Tibial artery (tissue), 4 donors: Measurements from ENCODE around the gene OTX1.

Experiments used
- DNase-seq, 2 donors: peaks; one replicate each; pipeline ENCODE4 v3.0.0-alpha.2; 2019
- H3K27ac ChIP-seq, 2 donors: fragments of 200-600 bp; sonication (generic) in 1 of 2; 1 replicate in 1 of 2; 2 replicates in 1 of 2; pipeline ENCODE4 v1.5.1; 2018 to 2019; ENCODE audit warnings: mild to moderate bottlenecking in 1 of 2
- H3K27me3 ChIP-seq, 2 donors: fragments of 200-600 bp; sonication (generic) in 1 of 2; one replicate each; pipeline versions ENCODE4 v1.5.1 to v1.6.0; 2016 to 2019
- H3K36me3 ChIP-seq, 3 donors: fragments of 200-600 bp; sonication (generic) in 2 of 3; one replicate each; pipeline ENCODE4 v1.5.1; 2016 to 2019; ENCODE audit warnings: mild to moderate bottlenecking in 2 of 3
- H3K4me1 ChIP-seq, 4 donors: fragments of 200-600 bp; sonication (generic) in 2 of 4; 1 replicate in 3 of 4; 2 replicates in 1 of 4; pipeline ENCODE4 v1.5.1; 2016 to 2019
- H3K4me3 ChIP-seq, 2 donors: fragments of 200-600 bp; sonication (generic) in 1 of 2; 1 replicate in 1 of 2; 2 replicates in 1 of 2; pipeline ENCODE4 v1.5.1; 2018 to 2019; ENCODE audit warnings: mild to moderate bottlenecking in 2 of 2
- H3K9me3 ChIP-seq, 3 donors: fragments of 200-600 bp; sonication (generic) in 1 of 3; one replicate each; pipeline ENCODE4 v1.5.1; 2016 to 2019
- intact Hi-C: fragments of 100-400 bp; cut with DNase I; formaldehyde crosslinking; loops from one replicate; pipeline ENCODE4 v1.15.0; 2023; ENCODE audit warnings: low total_unique reads
- TF ChIP-seq, protein P1 (sequence below), 2 experiments: fragments of 200-600 bp in 1 of 2; fragments of 450-650 bp in 1 of 2; IDR thresholded peaks; one replicate each; pipeline ENCODE4 v1.5.1; 2017 to 2019; ENCODE audit warnings: antibody characterized with exemption in 2 of 2, mild to moderate bottlenecking in 1 of 2, moderate library complexity in 1 of 2

The OTX1 gene

DNA sequence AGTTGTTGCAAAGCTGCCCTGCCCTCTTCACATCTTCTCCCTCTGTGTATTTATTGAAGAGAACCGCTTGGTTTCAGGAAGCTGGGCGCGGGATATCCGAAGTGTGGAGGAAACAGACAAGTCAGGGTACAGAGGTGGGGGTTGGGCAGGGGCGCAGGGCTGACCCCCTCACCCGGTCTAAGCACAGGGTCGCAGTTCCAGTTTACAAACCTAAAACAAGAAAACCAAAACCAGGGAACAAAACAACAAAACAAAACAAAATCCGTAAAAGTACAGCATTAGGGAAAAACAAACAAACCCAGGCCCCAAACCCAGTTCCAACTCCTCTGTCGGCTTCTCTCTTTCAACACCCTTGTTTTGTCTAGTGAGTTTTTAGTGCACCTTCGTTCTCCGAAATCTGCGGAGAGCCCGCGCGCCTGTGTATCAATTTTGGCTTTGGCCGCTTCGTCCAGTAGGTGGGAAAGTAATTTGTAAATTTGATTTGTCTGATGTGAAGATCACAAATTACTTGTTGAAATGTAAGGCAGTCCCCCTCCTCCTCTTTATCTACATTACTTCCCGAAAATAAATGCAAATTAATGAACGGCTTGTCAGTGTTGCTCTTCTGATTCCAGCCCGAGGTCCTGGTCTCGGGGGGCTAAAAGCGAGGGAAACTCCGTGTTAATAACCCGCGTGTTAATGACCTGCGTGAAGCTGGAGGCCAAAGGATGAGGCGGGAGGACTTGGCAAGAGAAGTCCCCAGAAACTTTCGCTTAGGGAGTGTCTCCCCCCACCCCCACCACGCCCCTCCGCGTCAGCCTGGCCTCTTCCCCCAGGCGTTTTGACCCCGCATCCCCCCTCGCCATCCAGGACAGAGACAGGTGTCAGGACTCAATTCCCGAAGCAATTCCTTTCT, 6.9 kb downstream of the OTX1 start:
- Histone ChIP-seq H3K4me3 (no peak overlapping the region), H3K27ac (no peak overlapping the region), H3K4me1 (peaks cover 0 to 57% (median 44%) of the 10 kb centered on the region in 4 donors), H3K9me3 (peaks cover 0 to 5% (median 4%) of the 10 kb centered on the region in 3 donors), H3K27me3 (peaks cover 12 to 100% of the 10 kb centered on the region in 2 donors), H3K36me3 (no peaks in the 10 kb centered on the region)
- no peak for DNase-seq
- intact Hi-C loops: no loop called here
- TF ChIP-seq, protein P1, sequence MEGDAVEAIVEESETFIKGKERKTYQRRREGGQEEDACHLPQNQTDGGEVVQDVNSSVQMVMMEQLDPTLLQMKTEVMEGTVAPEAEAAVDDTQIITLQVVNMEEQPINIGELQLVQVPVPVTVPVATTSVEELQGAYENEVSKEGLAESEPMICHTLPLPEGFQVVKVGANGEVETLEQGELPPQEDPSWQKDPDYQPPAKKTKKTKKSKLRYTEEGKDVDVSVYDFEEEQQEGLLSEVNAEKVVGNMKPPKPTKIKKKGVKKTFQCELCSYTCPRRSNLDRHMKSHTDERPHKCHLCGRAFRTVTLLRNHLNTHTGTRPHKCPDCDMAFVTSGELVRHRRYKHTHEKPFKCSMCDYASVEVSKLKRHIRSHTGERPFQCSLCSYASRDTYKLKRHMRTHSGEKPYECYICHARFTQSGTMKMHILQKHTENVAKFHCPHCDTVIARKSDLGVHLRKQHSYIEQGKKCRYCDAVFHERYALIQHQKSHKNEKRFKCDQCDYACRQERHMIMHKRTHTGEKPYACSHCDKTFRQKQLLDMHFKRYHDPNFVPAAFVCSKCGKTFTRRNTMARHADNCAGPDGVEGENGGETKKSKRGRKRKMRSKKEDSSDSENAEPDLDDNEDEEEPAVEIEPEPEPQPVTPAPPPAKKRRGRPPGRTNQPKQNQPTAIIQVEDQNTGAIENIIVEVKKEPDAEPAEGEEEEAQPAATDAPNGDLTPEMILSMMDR (IDR thresholded peaks at IDR 0.05): no peak

DNA sequence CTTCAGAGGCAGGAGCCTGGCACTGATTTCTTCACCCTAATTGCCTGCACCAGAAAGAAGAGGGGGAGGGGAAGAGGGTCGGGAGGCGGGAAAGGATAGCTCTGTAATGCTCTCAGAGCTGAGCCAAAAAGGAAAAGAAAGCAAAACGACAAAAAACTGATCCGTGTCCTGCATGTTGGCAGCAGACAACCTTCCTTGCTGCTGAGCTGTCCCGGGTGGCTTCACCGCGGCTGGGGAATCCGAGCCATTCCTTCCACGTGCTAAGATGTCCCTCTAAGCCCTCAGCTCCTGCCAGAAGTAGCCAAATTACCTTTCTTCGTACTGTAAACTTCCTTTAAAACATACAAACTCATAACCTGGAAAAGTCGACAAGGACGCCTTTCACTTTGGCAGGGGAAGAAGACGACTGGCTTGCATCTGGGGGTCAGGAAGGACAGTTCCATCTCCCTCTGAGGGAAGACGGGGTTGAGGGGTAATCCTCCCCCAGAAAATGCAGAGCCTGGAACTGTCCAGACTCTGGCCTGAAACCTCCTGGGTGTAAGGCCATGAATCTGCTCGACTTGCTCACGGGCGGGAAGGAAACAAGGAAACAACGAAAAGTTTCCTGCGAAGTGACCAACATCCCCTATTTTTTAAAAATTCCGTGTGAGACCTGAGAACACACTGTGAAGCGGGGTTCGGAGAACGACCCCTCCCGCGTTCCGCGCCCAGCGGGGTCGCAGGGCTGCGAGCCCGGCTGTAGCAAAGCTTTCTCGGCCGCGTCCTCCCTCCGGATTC, 7.7 kb downstream of the OTX1 start:
- peaks cover 0 to 57% (median 44%) of the 10 kb centered on the region in 4 donors for H3K4me1 ChIP-seq
- intact Hi-C loops: no loop called here
- DNase-seq: no peak
- H3K36me3 ChIP-seq: no peaks in the 10 kb centered on the region
- H3K27ac ChIP-seq: no peak overlapping the region
- H3K27me3 ChIP-seq: peaks cover 12 to 96% of the 10 kb centered on the region in 2 donors
- H3K9me3 ChIP-seq: peaks cover 0 to 5% (median 4%) of the 10 kb centered on the region in 3 donors
- TF ChIP-seq, protein P1 (IDR thresholded peaks at IDR 0.05): no peak
- H3K4me3 ChIP-seq: peak overlapping the region in 1 of 2 donors; percentile 11

DNA sequence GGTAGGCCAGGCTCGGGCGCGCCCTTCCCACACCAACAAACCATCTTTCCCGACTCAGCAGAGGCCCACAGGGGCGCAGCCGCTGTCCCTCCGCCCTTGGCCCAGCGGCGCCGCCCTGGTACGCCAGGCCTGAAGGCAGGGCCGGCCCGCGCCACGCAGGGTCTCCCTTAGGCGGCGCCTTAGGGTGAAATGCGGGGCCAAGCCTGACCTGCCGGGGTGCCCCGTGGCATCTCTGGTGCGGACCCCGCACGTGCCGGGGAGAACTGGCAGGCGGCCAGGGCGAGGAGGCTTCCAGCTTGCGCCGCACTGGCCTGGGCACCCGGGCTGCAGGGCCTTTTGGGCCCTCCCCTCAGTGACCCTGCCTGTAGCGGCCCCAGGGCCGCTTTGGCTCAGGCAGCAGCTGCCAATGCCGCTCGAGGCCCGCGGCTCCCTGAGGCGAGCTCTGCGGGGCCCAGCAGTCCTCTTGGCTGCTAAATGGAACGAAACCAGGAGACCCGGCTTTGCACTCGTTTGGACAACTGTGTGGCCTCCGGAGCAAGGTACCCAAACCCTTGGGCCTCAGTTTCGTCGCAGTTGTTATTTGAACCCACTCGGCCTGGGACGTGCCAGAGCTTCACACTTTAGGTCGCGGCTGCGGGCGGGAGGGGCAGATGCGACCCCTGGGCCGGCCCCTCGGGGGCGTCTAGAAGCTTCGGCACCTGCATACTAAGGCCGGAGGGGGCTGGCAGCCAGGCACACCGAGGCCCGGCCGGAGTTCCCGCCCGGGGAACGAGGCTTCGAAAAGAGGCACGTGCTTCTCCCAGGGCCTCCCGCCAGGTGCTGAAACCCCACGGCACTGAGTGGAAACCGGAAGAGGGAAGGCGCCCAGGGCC, 8.5 kb downstream of the OTX1 start:
- no peak overlapping the region for H3K27ac ChIP-seq
- no peaks in the 10 kb centered on the region for H3K36me3 ChIP-seq
- TF ChIP-seq, protein P1 (IDR thresholded peaks at IDR 0.05): no peak
- DNase-seq: no peak
- intact Hi-C loops: no loop called here
- peaks cover 12 to 96% of the 10 kb centered on the region in 2 donors for H3K27me3 ChIP-seq
- peaks cover 0 to 3% (median 0%) of the 10 kb centered on the region in 3 donors for H3K9me3 ChIP-seq
- peak overlapping the region in 1 of 2 donors; percentile 11 for H3K4me3 ChIP-seq
- peaks cover 0 to 52% (median 44%) of the 10 kb centered on the region in 4 donors for H3K4me1 ChIP-seq

DNA sequence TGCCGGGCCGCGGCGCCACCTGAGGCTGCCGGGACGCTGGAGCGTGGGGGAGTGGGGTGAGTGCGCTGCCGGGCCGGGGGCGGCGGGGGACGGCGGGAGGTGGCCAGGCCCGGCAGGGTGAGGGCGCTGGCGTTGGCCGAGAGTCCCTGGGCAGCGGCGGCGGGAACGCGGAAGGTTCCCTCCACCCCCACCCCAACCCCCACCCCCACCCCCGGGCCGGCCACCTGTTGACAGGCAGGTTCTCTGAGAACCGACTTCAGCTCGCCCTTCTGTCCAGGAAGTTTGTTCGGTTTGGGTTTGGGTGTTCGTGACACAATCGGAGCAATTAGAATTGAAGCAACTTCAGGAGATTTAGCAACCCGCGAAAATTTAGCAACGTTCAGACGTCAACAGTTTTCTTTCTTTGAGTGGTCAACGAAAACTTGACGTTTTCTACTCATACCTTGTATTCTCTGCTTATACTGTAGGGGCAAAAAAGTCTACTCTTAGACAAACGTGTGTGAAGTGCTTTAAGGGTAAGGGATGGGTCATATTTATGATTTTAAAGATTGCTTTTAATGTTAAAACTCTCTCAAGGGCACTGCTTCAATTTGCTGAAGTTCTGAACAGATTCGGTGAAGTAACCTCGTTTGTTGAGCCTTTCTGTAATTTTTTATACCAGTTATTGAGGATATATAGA, 9.3 kb downstream of the OTX1 start:
- Histone ChIP-seq H3K36me3 (no peaks in the 10 kb centered on the region), H3K9me3 (no peaks in the 10 kb centered on the region), H3K4me3 (no peak overlapping the region), H3K4me1 (peaks cover 0 to 48% (median 41%) of the 10 kb centered on the region in 4 donors), H3K27ac (no peak overlapping the region), H3K27me3 (peaks cover 12 to 95% of the 10 kb centered on the region in 2 donors)
- DNase-seq: no peak
- TF ChIP-seq, protein P1 (IDR thresholded peaks at IDR 0.05): no peak
- intact Hi-C loops: no loop called here
